HG03558 (cell line): Measurements from ENCODE around the gene SPACA7.

Experiments used
- ATAC-seq: cut with Tn5 transposase; IDR thresholded peaks from one replicate; pipeline ENCODE4 v1.9.1; 2021; ENCODE audit warnings: moderate number of reproducible peaks; ENCODE audit not compliant: unreplicated experiment; ENCODE audit errors: extremely low read depth

SPACA7 gene

DNA sequence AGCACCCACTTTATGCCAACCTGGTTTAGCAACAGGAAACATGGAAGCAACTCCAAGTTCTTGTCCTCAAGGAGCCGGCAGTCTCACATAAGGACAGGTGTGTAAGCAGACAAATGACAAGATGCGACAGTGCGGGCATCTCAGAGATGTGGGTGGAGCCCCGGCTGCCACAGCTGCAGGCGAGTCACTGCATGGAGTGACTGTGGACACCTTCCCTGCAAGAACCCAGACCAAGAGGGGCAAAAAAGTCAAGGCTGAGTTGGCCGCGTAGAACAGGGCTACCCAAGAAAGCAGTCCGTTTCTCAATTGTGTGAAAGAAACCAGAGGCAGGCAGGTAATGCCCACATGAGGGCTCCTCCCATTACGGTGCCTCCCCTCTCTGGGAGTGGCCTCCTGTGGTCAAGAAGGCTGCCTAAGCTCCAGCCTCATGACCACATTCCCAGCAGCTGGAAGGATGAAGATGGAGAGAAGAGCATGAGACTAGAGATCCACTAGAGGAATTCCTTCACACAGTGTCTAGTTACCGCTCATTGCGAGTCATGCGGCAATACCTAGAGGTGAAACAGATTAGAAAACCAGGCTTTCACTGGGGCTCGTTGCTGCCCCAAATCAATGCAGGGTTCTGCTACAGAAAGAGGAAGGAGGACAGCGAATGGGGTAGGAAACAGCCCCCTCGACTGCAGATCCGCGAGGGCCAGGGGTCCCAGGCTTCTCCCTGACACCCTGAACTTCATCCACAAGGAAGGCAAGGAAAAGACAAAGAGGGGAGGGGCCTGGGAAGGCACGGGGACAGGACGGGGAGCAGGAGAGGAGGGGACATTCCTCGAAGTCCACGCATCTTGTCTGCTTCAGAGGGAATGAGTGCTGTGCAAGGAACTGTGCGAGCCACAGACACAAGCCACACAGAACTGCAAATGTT is 80.2 kb downstream of the SPACA7 start:
- ATAC-seq = no peak

DNA sequence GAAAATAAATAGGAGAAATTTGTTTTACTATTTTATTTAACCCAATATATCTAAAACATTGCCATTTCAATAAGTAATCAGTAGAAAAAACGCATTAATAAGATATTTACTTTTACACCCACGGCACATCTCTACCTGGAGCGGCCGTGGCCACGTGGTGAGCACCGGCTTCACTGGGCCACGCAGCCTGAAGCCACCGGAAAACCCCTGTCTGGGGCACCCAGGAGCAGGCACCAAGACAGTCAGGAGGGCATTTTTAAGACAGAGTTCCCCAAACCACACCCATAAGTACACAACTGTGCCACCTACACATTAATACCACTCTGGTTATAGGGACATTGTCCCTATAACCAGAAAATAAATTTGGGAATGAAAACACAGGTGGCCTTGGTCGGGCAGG is 80.9 kb downstream of the SPACA7 start:
- ATAC-seq = no peak

GRCh38 chr13:112457485-112457884 is 81.3 kb downstream of the SPACA7 start:
- ATAC-seq = no peak

- ATAC-seq = no peak
These were observed 86.3 kb downstream of the SPACA7 start for GRCh38 chr13:112462408-112462807.

DNA sequence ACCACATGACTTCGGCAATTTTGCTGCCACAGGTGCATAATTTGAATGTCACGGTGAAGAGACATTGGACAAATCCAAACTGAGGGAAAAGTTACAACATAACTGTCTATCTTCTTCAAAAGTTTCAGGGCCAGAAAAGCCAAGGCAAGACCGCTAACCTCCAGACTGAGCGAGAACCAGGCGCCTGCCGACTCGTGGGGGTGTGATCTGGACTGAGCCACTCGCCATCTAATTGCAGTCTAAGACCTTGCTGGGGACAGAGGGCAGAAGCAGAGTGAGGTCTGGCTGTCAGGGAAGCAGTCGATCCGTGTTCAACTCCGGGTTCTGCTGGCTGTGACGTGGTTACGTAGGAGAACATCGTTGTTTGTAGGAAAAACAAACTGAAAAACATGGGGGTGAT is 88.6 kb downstream of the SPACA7 start:
- no peak for ATAC-seq

DNA sequence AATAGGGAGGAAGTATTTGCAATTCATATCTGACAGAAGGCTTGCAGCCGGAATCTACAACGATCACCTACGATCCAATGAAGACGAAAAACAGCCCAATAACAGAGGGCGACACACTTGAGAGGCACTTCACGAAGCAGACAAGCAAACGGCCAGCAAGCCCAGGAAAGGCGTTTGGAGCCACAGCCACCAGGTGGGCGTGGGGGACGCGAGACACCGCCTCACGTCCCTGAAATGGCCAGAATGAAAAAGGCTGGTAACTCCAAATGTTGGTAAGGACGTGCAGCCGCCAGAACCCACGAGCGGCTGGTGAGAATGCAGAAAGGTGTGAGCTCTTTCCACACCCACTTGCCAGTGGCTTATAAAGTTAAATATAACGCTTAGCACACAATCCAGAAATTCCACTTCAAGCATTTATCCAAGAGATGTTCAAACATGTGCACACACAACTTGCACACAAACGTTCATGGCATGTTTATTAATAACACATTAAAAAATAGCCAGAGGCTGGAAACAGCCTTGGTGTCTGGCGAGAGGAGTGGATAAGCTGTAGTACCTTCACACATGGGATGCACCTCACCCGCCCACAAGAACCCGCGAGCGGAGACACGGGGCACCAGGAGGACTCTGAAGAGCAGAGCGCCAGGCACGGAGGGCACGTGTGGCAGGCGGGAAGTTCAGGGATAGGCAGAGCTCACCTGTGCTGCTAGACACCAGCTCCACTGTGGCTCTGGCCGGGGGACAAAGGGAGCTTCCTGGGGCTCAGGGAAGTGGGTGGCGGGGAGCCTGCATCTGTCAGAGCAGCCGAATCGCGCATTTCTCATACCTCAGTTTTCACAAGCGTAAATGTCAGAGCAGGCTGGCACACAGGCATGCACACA is 89.3 kb downstream of the SPACA7 start:
- ATAC-seq = no peak

- no peak for ATAC-seq
These were observed 90.2 kb downstream of the SPACA7 start for GRCh38 chr13:112466132-112467058.

- no peak for ATAC-seq
These were observed 91.1 kb downstream of the SPACA7 start for GRCh38 chr13:112467236-112467635.

DNA sequence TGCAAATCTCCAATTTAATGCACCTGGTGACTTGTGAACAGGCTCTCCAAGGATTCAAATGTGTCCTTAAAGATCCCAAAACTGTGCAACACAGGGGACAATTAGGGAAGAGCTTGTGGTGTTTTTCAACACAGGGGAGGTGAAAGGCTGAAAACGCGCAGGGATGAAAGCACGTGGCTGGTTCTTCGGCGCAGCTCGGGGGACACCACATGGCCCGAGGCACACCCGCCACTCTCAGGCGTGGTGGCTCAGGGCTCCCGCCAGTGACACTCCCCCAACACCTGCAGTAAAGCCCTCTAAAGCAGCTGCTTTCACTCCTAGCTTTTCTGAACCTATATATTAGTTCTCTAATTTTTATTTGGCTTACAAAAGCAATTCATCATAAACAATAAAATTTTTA is 91.9 kb downstream of the SPACA7 start:
- ATAC-seq = no peak

DNA sequence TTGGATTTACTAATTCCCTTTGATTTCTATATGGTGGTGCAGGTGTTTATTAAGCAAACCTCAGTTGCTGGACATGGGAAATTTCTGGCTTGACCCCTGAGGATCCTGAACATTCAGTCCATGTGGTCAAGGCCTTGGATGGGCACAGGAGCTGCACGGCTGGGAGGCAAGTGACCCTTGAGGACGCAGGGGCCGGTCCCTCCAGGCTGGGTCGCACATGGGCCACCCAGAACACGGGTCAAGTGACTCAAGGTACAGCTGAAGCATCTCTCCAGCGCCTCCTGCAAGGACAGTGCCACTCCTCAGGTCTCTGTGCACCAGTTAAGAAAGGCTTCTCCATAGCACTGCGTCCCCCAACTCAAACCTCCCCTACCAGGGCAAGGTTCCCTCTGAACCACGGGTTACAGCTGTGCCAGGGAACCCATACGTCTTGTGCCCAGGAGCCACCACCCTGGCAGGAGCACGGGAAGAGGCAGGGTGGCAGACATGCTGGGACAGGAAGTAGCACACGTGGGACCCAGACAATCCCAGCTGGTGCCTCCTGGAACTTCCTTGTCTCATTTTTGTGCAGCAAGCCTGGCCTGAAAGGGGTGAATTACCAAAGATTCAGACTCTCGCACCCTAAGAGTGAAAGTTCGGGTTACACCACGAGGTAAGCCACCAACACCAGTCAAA is 93.1 kb downstream of the SPACA7 start:
- ATAC-seq = no peak

GRCh38 chr13:112473818-112474217 is 97.7 kb downstream of the SPACA7 start:
- no peak for ATAC-seq

DNA sequence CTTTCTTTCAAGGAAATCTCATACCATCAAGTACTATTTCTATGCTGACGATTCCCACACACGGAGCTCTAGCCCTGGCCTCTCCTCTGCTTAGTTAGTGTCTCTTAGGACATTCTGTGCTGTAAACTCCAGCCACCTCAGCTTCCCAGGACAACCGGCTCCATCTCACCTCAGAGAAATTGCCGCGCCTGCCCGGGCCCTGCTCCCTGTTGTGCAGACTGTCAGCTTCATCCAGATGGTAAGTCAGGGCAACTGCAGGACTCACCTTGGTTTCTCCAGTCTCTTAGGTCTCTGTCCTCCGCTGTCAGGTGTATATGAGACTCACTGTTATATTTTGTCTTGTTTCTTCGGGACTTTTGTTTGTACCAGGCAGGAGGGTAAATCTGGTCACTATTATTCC is 98.7 kb downstream of the SPACA7 start:
- no peak for ATAC-seq

- ATAC-seq = no peak
These were observed 99.7 kb downstream of the SPACA7 start for GRCh38 chr13:112475889-112476288.

- ATAC-seq = no peak
These were observed 101.0 kb downstream of the SPACA7 start for GRCh38 chr13:112477070-112477619.

GRCh38 chr13:112479389-112479788 is 103.2 kb downstream of the SPACA7 start:
- ATAC-seq = no peak

DNA sequence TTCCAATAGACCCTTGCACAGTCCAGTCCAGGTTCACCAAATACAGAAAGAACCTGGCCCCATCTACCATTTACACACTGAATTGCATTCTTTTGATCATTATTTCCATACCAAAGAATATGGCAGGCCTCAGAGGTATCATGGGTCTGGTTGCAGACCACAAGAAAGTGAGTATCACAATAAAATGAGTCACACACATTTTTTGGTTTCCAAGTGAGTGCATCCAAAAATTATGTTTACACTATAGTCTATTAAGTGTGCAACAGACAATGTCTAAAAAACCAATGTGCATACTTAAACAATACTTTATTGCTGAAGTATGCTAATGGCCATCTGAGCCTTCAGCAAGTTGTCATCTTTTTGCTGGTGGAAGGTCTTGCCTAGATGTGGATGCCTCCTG is 105.3 kb downstream of the SPACA7 start:
- ATAC-seq = no peak

GRCh38 chr13:112483299-112483698 is 107.1 kb downstream of the SPACA7 start:
- ATAC-seq = no peak
